Measurements from ENCODE around the gene ST8SIA4.

The ST8SIA4 gene

GRCh38 chr5:100761192-100761591, 141.9 kb downstream of the ST8SIA4 start:
- no peaks in the 10 kb centered on the region for H3K79me2 ChIP-seq (ENCODE audit: low read length)
- no peak overlapping the region for H3K9ac ChIP-seq (ENCODE audit: low read length)
- H3K9me2 ChIP-seq (replicated peaks; ENCODE audit: insufficient read depth, low read length) = no peaks in the 10 kb centered on the region
- TF ChIP-seq CTCF (IDR thresholded peaks at IDR 0.05; ENCODE audit: low read length) (no peak), EZH2phosphoT487 (IDR thresholded peaks at IDR 0.05; ENCODE audit: low read length) (no peak), EZH2 (optimal IDR thresholded peaks at IDR 0.05; ENCODE audit: low read depth, low read length) (no peak)
- no peaks in the 10 kb centered on the region for H3K9me3 ChIP-seq (replicated peaks; ENCODE audit: insufficient read depth, low read length)
- H4K20me1 ChIP-seq (ENCODE audit: insufficient read depth, low read length) = no peaks in the 10 kb centered on the region
- no peak overlapping the region for H3K27ac ChIP-seq (ENCODE audit: low read length)
- no peak overlapping the region for H3K4me2 ChIP-seq (ENCODE audit: low read depth, low read length)
- H3F3A ChIP-seq (ENCODE audit: insufficient read depth, low read length) = no peaks in the 10 kb centered on the region
- DNase-seq = no peak
- H2AFZ ChIP-seq (ENCODE audit: low read length) = no peak overlapping the region
- H3K36me3 ChIP-seq (replicated peaks; ENCODE audit: insufficient read depth, low read length) = no peaks in the 10 kb centered on the region
- no peaks in the 10 kb centered on the region for H3K27me3 ChIP-seq (replicated peaks; ENCODE audit: insufficient read depth, low read length)
- no peak overlapping the region for H3K4me3 ChIP-seq (ENCODE audit: low read length)
- H3K4me1 ChIP-seq (ENCODE audit: low read length) = no peaks in the 10 kb centered on the region

GRCh38 chr5:100760688-100761087, 142.4 kb downstream of the ST8SIA4 start:
- Histone ChIP-seq H3K27ac (ENCODE audit: low read length) (no peak overlapping the region), H3K9ac (ENCODE audit: low read length) (no peak overlapping the region), H3K4me2 (ENCODE audit: low read depth, low read length) (no peak overlapping the region), H3K4me1 (ENCODE audit: low read length) (no peaks in the 10 kb centered on the region), H4K20me1 (ENCODE audit: insufficient read depth, low read length) (no peaks in the 10 kb centered on the region), H3F3A (ENCODE audit: insufficient read depth, low read length) (no peaks in the 10 kb centered on the region), H3K79me2 (ENCODE audit: low read length) (no peaks in the 10 kb centered on the region), H3K36me3 (replicated peaks; ENCODE audit: insufficient read depth, low read length) (no peaks in the 10 kb centered on the region), H3K9me2 (replicated peaks; ENCODE audit: insufficient read depth, low read length) (no peaks in the 10 kb centered on the region), H3K9me3 (replicated peaks; ENCODE audit: insufficient read depth, low read length) (no peaks in the 10 kb centered on the region), H3K4me3 (ENCODE audit: low read length) (no peak overlapping the region), H3K27me3 (replicated peaks; ENCODE audit: insufficient read depth, low read length) (no peaks in the 10 kb centered on the region), H2AFZ (ENCODE audit: low read length) (no peak overlapping the region)
- no peak for DNase-seq
- no peak for TF ChIP-seq CTCF (IDR thresholded peaks at IDR 0.05; ENCODE audit: low read length)
- TF ChIP-seq EZH2phosphoT487 (IDR thresholded peaks at IDR 0.05; ENCODE audit: low read length) = no peak

- Histone ChIP-seq H3K36me3 (replicated peaks; ENCODE audit: insufficient read depth, low read length) (no peaks in the 10 kb centered on the region), H3K4me3 (ENCODE audit: low read length) (no peak overlapping the region), H3K27ac (ENCODE audit: low read length) (no peak overlapping the region), H3K27me3 (replicated peaks; ENCODE audit: insufficient read depth, low read length) (no peaks in the 10 kb centered on the region), H4K20me1 (ENCODE audit: insufficient read depth, low read length) (no peaks in the 10 kb centered on the region), H3K79me2 (ENCODE audit: low read length) (no peaks in the 10 kb centered on the region), H3K4me1 (ENCODE audit: low read length) (no peaks in the 10 kb centered on the region), H3F3A (ENCODE audit: insufficient read depth, low read length) (no peaks in the 10 kb centered on the region), H3K9ac (ENCODE audit: low read length) (no peak overlapping the region), H3K9me2 (replicated peaks; ENCODE audit: insufficient read depth, low read length) (no peaks in the 10 kb centered on the region), H3K4me2 (ENCODE audit: low read depth, low read length) (no peak overlapping the region), H3K9me3 (replicated peaks; ENCODE audit: insufficient read depth, low read length) (no peaks in the 10 kb centered on the region), H2AFZ (ENCODE audit: low read length) (no peak overlapping the region)
- DNase-seq = no peak
- no peak for TF ChIP-seq EZH2phosphoT487 (IDR thresholded peaks at IDR 0.05; ENCODE audit: low read length)
- TF ChIP-seq EZH2 (optimal IDR thresholded peaks at IDR 0.05; ENCODE audit: low read depth, low read length) = no peak
- no peak for TF ChIP-seq CTCF (IDR thresholded peaks at IDR 0.05; ENCODE audit: low read length)
These were observed 144.3 kb downstream of the ST8SIA4 start for GRCh38 chr5:100758780-100759179.
